ENCODE data around the gene RPS27.

Gene RPS27

DNA sequence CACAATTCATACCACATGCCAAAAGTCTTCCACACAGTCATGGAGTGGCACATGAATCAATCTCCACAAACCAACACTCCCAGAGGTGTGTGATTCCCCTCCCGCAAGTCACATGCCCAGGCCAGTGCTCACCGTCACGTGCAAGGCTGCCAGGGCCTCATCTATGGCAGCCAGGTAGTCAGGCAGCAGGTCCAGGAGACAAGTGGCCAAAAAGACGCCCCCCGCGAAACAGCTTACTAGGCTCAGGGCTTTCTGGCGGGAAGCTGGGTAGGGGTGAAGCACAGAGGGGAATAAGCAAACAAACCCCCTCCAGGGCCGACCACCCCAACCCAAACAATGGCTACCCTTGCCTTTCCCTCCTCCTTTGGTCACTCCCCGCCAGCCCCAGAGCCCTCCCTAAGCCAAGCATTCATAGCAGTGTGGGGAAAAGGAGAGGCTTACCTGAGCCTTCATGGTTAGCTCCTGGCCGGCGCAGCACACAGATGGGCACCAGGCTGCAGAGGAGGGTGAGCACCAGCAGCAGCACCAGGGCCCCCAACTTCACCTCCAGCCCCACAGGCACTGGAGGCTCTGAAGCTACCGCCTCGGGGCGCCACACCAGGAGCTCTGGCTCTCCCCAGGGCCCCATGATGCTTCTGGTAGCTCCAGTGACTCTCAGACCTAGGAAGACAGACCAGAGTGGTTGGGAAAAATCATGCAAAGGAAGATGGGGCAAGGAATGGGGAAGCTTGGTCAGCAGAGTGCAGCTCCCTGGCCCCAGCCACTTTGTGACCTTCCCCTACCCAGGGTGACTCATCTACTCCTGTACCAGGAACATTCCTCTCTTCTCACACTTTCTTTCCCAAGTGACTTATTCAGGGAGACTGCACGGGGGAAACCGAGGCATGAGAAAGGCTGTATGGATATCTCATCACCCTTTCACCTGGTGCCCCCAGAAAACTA, 28.2 kb upstream of the RPS27 start:
- H3K9me3 ChIP-seq (ENCODE audit: insufficient read depth, low read depth, low read length), result no peaks in the 10 kb centered on the region
- H3K27me3 ChIP-seq (ENCODE audit: insufficient read depth, low read length), result no peaks in the 10 kb centered on the region
- peak overlapping the region; percentile 93 for H3K9ac ChIP-seq (ENCODE audit: low read depth, low read length)
- peaks cover 27% of the 10 kb centered on the region for H3K36me3 ChIP-seq (ENCODE audit: insufficient read depth, low read length)
- 11% methylated on average over 15 of the region's 16 CpGs for WGBS
- peaks cover 10% of the 10 kb centered on the region for H3K4me1 ChIP-seq (ENCODE audit: insufficient read depth, low read length)
- H3K27ac ChIP-seq (ENCODE audit: low read depth, low read length), result peak overlapping the region; percentile 100
- H3K4me3 ChIP-seq (ENCODE audit: low read length), result peak overlapping the region; percentile 94

DNA sequence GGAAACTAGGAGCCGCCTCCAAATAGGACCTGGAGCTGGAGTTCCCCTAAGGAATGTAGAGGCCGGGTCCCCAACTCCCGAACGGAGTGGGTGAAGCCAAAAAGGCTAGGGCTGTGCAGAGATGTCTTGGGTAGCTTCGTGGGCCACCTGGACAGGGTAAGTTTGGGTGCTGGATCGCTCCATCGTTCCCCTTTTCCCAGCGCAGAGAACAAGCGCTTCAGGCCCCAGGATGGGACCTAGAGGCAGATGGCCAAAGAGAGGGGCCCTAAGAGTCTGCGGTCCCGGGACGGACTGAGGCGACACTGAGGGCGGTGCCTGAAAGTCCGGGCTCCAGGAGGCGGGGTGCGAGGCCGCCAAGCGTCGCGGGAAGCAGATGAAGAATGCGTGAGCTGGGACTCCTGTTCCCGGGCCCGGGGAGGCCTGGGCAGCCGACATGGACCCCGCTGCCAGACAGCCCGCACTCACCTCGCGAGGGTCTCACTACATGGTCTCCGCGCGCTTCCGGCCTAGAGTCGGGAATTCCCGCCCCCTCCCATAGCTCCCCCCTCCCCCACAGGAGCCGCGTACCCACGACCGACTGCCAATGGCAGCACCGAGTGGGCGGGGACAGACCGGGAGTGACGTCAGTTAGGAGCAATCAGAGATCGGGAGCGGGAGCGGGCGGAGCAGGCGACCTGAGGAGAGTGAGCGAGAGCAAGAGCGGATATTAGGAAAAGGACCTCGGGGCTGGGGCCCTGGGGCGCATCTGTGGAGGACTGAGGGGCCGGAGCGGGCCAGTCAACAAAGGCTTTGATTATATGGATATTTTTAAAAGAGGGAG, 27.3 kb upstream of the RPS27 start, which contains the start of gene SLC39A1:
SLC39A1 (minus strand) TSS at position 508 of the 820 bp plus-strand sequence. CDS start 822 bp downstream, outside the sequence.
- Histone ChIP-seq H3K4me3 (ENCODE audit: low read length) (peak within 1 kb of the TSS; percentile 94), H3K4me1 (ENCODE audit: insufficient read depth, low read length) (peaks cover 9% of the 10 kb centered on the region), H3K27me3 (ENCODE audit: insufficient read depth, low read length) (no peaks in the 10 kb centered on the region), H3K9ac (ENCODE audit: low read depth, low read length) (peak within 1 kb of the TSS; percentile 93), H3K36me3 (ENCODE audit: insufficient read depth, low read length) (peaks cover 27% of the 10 kb centered on the region), H3K9me3 (ENCODE audit: insufficient read depth, low read depth, low read length) (no peaks in the 10 kb centered on the region), H3K27ac (ENCODE audit: low read depth, low read length) (peak within 1 kb of the TSS; percentile 100)
- WGBS, result 1% methylated on average over 54 of the region's 54 CpGs

DNA sequence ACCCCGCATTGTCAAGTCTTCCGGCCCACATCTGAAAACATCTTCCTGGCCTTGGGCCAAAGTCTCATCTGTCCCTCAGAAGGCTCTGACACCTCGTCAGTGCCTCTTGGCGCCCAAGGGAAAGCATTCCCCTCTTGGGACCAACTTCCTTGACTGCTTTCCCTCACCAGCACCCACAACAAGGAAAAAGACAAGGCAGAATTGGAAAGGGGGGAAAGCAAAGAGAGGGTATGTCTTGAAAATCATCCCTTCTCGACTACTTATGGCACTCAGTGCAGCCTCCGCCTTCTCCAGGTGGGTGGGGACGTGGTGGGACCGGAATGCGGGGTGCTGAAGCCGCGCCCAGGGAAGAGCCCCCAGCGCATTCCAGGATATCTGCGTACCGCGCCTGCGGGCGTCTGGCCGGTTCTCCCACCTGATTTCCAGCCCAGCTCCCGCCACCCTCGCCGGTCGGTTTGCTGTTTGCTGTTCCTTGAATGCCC, 26.7 kb upstream of the RPS27 start:
- no peaks in the 10 kb centered on the region for H3K27me3 ChIP-seq (ENCODE audit: insufficient read depth, low read length)
- no peaks in the 10 kb centered on the region for H3K9me3 ChIP-seq (ENCODE audit: insufficient read depth, low read depth, low read length)
- peak overlapping the region; percentile 91 for H3K9ac ChIP-seq (ENCODE audit: low read depth, low read length)
- H3K36me3 ChIP-seq (ENCODE audit: insufficient read depth, low read length), result peaks cover 27% of the 10 kb centered on the region
- H3K27ac ChIP-seq (ENCODE audit: low read depth, low read length), result peak overlapping the region; percentile 100
- WGBS, result under 1% methylated on average over 22 of the region's 22 CpGs
- peak overlapping the region; percentile 94 for H3K4me3 ChIP-seq (ENCODE audit: low read length)
- peaks cover 9% of the 10 kb centered on the region for H3K4me1 ChIP-seq (ENCODE audit: insufficient read depth, low read length)

DNA sequence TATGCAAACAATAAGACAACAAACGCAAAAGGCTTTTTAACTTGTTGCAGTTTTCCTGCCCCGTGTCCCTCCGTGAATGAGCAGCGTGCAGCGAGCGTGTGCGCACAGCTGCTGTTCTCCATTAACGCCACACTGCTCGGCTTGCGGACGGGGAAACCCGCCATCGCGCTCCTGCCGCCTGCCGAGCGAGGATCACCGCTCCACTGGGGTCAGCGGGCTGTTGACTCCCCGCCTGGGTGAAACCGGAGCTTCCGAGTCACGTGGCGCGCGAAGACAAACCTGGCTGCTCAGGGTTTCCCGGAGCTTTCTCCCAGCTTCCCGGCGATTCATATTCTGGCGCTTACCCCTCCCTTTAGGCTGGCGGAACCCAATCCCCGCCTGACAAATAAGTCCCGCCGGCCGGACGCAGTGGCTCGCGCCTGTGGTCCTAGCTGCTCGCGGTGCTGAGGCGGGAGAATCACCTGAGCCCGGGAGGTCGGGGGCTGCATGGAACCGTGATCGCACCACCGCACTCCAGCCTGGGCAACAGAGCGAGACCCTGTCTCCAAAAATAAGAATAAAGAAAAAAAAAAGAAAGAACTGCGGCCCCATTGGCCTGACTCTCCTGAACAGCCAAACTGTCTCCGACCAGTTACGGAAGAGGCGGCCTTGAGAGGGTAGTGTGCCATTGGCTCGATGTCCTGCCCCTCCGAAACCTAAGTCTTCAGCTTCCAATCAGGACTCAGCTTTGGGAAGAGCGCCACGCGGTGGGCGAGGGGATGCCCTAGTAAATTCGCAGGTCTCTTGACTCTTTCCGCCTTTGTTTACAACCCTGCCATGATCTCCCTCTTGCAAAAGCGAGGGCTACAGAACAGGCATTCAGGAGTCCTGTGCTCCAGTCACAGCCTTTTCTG, 23.2 kb upstream of the RPS27 start, which contains the start of gene CREB3L4:
CREB3L4 (plus strand) TSS at position 796 of the 893 bp plus-strand sequence. CDS start 624 bp downstream, outside the sequence.
- peak within 1 kb of the TSS; percentile 76 for H3K4me3 ChIP-seq (ENCODE audit: low read length)
- WGBS, result under 1% methylated on average over 60 of the region's 60 CpGs
- H3K9ac ChIP-seq (ENCODE audit: low read depth, low read length), result peak within 1 kb of the TSS; percentile 86
- no peaks in the 10 kb centered on the region for H3K27me3 ChIP-seq (ENCODE audit: insufficient read depth, low read length)
- no peaks in the 10 kb centered on the region for H3K36me3 ChIP-seq (ENCODE audit: insufficient read depth, low read length)
- no peaks in the 10 kb centered on the region for H3K4me1 ChIP-seq (ENCODE audit: insufficient read depth, low read length)
- no peaks in the 10 kb centered on the region for H3K9me3 ChIP-seq (ENCODE audit: insufficient read depth, low read depth, low read length)
- H3K27ac ChIP-seq (ENCODE audit: low read depth, low read length), result peak within 1 kb of the TSS; percentile 91

DNA sequence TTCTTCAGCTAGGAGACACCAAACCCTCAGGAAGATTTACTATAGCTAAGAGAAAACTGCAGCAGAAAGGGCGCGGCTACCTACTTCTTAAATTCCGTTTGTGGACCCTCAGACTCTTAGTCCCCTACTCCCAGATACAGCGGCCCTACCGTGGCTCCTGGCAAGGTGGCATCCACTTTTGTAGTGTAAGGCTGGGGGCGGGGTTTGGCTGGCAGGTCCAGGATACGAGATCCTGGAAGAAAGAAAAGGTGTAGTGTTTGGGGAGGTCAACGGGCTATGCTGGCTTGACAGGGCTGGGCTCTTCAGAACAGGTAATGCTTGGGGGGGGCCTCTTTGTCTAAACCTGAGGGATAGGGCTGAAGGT, 22.6 kb upstream of the RPS27 start:
- Histone ChIP-seq H3K36me3 (ENCODE audit: insufficient read depth, low read length) (peaks cover 3% of the 10 kb centered on the region; the same call in 1 of the 2 replicates), H3K9me3 (ENCODE audit: insufficient read depth, low read depth, low read length) (no peaks in the 10 kb centered on the region), H3K9ac (ENCODE audit: low read depth, low read length) (peak overlapping the region; percentile 86), H3K27me3 (ENCODE audit: insufficient read depth, low read length) (no peaks in the 10 kb centered on the region), H3K4me3 (ENCODE audit: low read length) (peak overlapping the region; percentile 76), H3K4me1 (ENCODE audit: insufficient read depth, low read length) (no peaks in the 10 kb centered on the region), H3K27ac (ENCODE audit: low read depth, low read length) (peak overlapping the region; percentile 91)
- 15% methylated on average over 8 of the region's 8 CpGs for WGBS

DNA sequence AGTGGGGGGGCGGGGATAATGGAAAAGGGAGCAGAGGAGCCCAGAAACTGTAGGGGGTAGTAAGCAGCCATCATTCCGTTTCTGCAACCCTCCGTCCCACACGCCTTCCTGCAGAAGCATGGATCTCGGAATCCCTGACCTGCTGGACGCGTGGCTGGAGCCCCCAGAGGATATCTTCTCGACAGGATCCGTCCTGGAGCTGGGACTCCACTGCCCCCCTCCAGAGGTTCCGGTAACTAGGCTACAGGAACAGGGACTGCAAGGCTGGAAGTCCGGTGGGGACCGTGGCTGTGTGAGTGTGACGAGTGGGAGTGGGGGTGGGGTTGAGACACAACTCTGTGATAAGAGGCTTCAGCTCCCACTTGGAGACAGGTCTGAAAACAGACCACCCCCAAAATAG, 22.2 kb upstream of the RPS27 start:
- H3K27ac ChIP-seq (ENCODE audit: low read depth, low read length), result no peak overlapping the region
- peak overlapping the region; percentile 76 for H3K4me3 ChIP-seq (ENCODE audit: low read length)
- WGBS, result 59% methylated on average over 13 of the region's 13 CpGs

DNA sequence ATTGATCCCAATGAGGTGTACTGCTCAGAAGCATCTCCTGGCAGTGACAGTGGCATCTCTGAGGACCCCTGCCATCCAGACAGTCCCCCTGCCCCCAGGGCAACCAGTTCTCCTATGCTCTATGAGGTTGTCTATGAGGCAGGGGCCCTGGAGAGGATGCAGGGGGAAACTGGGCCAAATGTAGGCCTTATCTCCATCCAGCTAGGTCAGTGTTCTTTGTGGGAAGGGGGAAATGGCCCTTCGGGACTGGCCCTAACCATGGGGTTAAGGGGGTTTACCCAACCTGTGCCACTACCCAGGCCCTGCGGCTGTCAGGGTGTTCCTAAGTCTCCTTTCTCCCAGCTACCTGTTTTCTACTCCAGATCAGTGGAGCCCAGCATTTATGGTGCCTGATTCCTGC, 21.6 kb upstream of the RPS27 start:
- no peak overlapping the region; the same call in 1 of the 2 replicates for H3K4me3 ChIP-seq (ENCODE audit: low read length)
- H3K36me3 ChIP-seq (ENCODE audit: insufficient read depth, low read length), result peaks cover 8% of the 10 kb centered on the region
- 86% methylated on average over 2 of the region's 2 CpGs for WGBS
- no peak overlapping the region for H3K27ac ChIP-seq (ENCODE audit: low read depth, low read length)
- H3K4me1 ChIP-seq (ENCODE audit: insufficient read depth, low read length), result no peaks in the 10 kb centered on the region
- no peaks in the 10 kb centered on the region for H3K27me3 ChIP-seq (ENCODE audit: insufficient read depth, low read length)
- no peak overlapping the region for H3K9ac ChIP-seq (ENCODE audit: low read depth, low read length)
- H3K9me3 ChIP-seq (ENCODE audit: insufficient read depth, low read depth, low read length), result no peaks in the 10 kb centered on the region

More for the DNA sequence above, 22.2 kb upstream of the RPS27 start:
- no peaks in the 10 kb centered on the region for H3K4me1 ChIP-seq (ENCODE audit: insufficient read depth, low read length)
- H3K27me3 ChIP-seq (ENCODE audit: insufficient read depth, low read length), result no peaks in the 10 kb centered on the region
- H3K36me3 ChIP-seq (ENCODE audit: insufficient read depth, low read length), result peaks cover 3% of the 10 kb centered on the region; the same call in 1 of the 2 replicates
- peak overlapping the region; percentile 86 for H3K9ac ChIP-seq (ENCODE audit: low read depth, low read length)
- H3K9me3 ChIP-seq (ENCODE audit: insufficient read depth, low read depth, low read length), result no peaks in the 10 kb centered on the region

DNA sequence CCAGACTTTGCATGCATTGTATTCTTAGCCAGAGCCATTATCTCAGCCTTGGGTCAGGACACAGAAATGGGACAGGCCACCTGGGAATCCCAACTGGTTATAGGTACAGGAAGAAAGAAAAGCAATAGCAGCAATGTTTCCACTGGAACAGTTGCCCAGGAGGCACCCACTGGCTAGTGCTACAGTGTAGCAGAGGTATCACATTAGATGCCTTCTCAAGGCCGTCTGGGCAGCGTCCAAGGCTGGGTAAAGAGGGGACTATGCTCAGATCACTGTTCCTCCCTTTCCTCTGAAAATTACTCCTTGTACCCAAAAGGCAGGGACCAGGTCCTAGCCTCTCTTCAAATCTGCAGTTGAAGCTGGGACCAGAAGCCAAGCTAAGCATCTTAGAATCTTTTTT, 20.2 kb upstream of the RPS27 start:
- Histone ChIP-seq H3K27me3 (ENCODE audit: insufficient read depth, low read length) (no peaks in the 10 kb centered on the region), H3K9me3 (ENCODE audit: insufficient read depth, low read depth, low read length) (no peaks in the 10 kb centered on the region), H3K9ac (ENCODE audit: low read depth, low read length) (no peak overlapping the region), H3K4me1 (ENCODE audit: insufficient read depth, low read length) (no peaks in the 10 kb centered on the region), H3K4me3 (ENCODE audit: low read length) (no peak overlapping the region), H3K27ac (ENCODE audit: low read depth, low read length) (no peak overlapping the region), H3K36me3 (ENCODE audit: insufficient read depth, low read length) (peaks cover 19% of the 10 kb centered on the region)
- 95% methylated on average over 2 of the region's 2 CpGs for WGBS

DNA sequence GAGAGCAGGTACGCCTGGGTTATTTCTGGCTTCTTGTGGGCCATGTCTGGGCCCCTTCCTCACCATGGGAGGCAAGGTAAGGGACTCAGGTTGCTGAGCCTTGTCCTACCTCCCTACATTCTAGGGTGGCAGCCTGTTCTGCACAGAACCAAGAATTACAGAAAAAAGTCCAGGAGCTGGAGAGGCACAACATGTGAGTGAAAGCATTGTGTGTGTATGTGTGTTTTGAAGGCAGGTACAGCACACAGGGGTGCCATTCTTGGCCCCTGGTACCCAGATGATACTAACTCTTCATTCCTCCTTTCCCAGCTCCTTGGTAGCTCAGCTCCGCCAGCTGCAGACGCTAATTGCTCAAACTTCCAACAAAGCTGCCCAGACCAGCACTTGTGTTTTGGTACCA, 17.5 kb upstream of the RPS27 start:
- H3K9me3 ChIP-seq (ENCODE audit: insufficient read depth, low read depth, low read length), result no peaks in the 10 kb centered on the region
- H3K4me1 ChIP-seq (ENCODE audit: insufficient read depth, low read length), result peaks cover 3% of the 10 kb centered on the region; the same call in 1 of the 2 replicates
- WGBS, result 95% methylated on average over 3 of the region's 3 CpGs
- H3K36me3 ChIP-seq (ENCODE audit: insufficient read depth, low read length), result peaks cover 26% of the 10 kb centered on the region
- H3K27ac ChIP-seq (ENCODE audit: low read depth, low read length), result no peak overlapping the region
- no peak overlapping the region for H3K4me3 ChIP-seq (ENCODE audit: low read length)
- no peaks in the 10 kb centered on the region for H3K27me3 ChIP-seq (ENCODE audit: insufficient read depth, low read length)
- no peak overlapping the region for H3K9ac ChIP-seq (ENCODE audit: low read depth, low read length)

DNA sequence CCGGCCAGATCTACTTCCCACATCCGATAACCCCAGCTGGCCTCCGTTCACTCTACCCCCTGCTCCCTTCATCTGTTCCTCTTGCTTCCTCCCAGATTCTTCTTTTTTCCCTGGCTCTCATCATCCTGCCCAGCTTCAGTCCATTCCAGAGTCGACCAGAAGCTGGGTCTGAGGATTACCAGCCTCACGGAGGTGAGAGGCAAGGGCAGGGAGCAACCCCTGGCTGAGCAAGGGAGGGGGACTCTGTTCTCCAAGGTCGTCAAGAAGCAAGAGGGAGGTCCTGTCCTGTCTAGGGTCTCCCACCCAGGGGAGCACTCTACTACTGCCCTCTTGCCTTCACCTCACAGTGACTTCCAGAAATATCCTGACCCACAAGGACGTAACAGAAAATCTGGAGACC, 17.0 kb upstream of the RPS27 start:
- H3K4me1 ChIP-seq (ENCODE audit: insufficient read depth, low read length), result peaks cover 3% of the 10 kb centered on the region; the same call in 1 of the 2 replicates
- H3K27ac ChIP-seq (ENCODE audit: low read depth, low read length), result no peak overlapping the region
- no peaks in the 10 kb centered on the region for H3K9me3 ChIP-seq (ENCODE audit: insufficient read depth, low read depth, low read length)
- 89% methylated on average over 7 of the region's 7 CpGs for WGBS
- no peak overlapping the region for H3K4me3 ChIP-seq (ENCODE audit: low read length)
- peaks cover 27% of the 10 kb centered on the region for H3K36me3 ChIP-seq (ENCODE audit: insufficient read depth, low read length)
- H3K27me3 ChIP-seq (ENCODE audit: insufficient read depth, low read length), result no peaks in the 10 kb centered on the region
- H3K9ac ChIP-seq (ENCODE audit: low read depth, low read length), result no peak overlapping the region

All from HUES64 (cell line).